ENCODE measurements around the gene ACRBP. TPM values are rescaled to one million over a fixed set of nuclear protein-coding genes. Genes with fewer than 3 reads are reported as not detected.

Gene ACRBP
- total RNA-seq, 2 experiments from 2014 or later = 4.4 to 9.4 TPM

- DNase-seq (ENCODE audit: low spot score) = no peak
- Histone ChIP-seq H3K4me1 (ENCODE audit: insufficient read depth, low read length, poor library complexity, severe bottlenecking) (peaks cover 16% of the 10 kb centered on the region), H3K79me2 (ENCODE audit: insufficient read depth, low read depth, low read length) (peaks cover 6% of the 10 kb centered on the region; the same call in 1 of the 2 replicates), H3K27ac (ENCODE audit: low read depth, low read length, poor library complexity, severe bottlenecking) (no peak overlapping the region), H3K4me3 (ENCODE audit: low read depth, low read length, poor library complexity, severe bottlenecking) (no peak overlapping the region), H2AFZ (ENCODE audit: low read length) (no peak overlapping the region), H3K36me3 (ENCODE audit: insufficient read depth, low read length) (peaks cover 100% of the 10 kb centered on the region), H3K9me3 (ENCODE audit: low read length) (no peaks in the 10 kb centered on the region), H3K4me2 (ENCODE audit: low read length) (no peak overlapping the region), H4K20me1 (ENCODE audit: insufficient read depth, low read length) (no peaks in the 10 kb centered on the region), H3K9me2 (ENCODE audit: insufficient read depth, low read length) (no peaks in the 10 kb centered on the region)
- POLR2A ChIA-PET = interaction anchor here (0.6 kb wide), 1 partner anchor 91 kb away, joined by 5 read pairs; no protein-coding TSS in a partner anchor
- CTCF ChIA-PET (ENCODE audit: unreplicated experiment) = no interaction called here
- intact Hi-C loops (cut with micrococcal nuclease; ENCODE audit: unreplicated experiment) = no loop called here
- TF ChIP-seq EZH2phosphoT487 (IDR thresholded peaks at IDR 0.05; ENCODE audit: borderline replicate concordance, low read depth, low read length) = no peak
- TF ChIP-seq, protein P1, sequence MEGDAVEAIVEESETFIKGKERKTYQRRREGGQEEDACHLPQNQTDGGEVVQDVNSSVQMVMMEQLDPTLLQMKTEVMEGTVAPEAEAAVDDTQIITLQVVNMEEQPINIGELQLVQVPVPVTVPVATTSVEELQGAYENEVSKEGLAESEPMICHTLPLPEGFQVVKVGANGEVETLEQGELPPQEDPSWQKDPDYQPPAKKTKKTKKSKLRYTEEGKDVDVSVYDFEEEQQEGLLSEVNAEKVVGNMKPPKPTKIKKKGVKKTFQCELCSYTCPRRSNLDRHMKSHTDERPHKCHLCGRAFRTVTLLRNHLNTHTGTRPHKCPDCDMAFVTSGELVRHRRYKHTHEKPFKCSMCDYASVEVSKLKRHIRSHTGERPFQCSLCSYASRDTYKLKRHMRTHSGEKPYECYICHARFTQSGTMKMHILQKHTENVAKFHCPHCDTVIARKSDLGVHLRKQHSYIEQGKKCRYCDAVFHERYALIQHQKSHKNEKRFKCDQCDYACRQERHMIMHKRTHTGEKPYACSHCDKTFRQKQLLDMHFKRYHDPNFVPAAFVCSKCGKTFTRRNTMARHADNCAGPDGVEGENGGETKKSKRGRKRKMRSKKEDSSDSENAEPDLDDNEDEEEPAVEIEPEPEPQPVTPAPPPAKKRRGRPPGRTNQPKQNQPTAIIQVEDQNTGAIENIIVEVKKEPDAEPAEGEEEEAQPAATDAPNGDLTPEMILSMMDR (conservative IDR thresholded peaks at IDR 0.05; ENCODE audit: low read length) = no peak
- BruUV-seq (replicated peaks) = no TSS peak
Measured at GRCh38 chr12:6672143-6672542, 24.9 kb upstream of the ACRBP start.

- DNase-seq (ENCODE audit: low spot score) = peak; percentile 68
- POLR2A ChIA-PET = interaction anchor here (1.1 to 1.7 kb wide), 3 partner anchors 12 to 100 kb away, joined by 3 to 10 read pairs (median 4); partner anchors contain the start of gene NOP2
Measured at GRCh38 chr12:6667559-6668210, 20.5 kb upstream of the ACRBP start.

More at GRCh38 chr12:6667559-6668210, 20.5 kb upstream of the ACRBP start:
- Histone ChIP-seq H3K4me2 (ENCODE audit: low read length) (no peak overlapping the region), H3K36me3 (ENCODE audit: insufficient read depth, low read length) (peaks cover 71% of the 10 kb centered on the region), H3K4me1 (ENCODE audit: insufficient read depth, low read length, poor library complexity, severe bottlenecking) (peaks cover 27% of the 10 kb centered on the region), H3K9me3 (ENCODE audit: low read length) (no peaks in the 10 kb centered on the region), H3K79me2 (ENCODE audit: insufficient read depth, low read depth, low read length) (peaks cover under 1% of the 10 kb centered on the region; the same call in 1 of the 2 replicates), H3K4me3 (ENCODE audit: low read depth, low read length, poor library complexity, severe bottlenecking) (no peak overlapping the region), H2AFZ (ENCODE audit: low read length) (no peak overlapping the region), H4K20me1 (ENCODE audit: insufficient read depth, low read length) (no peaks in the 10 kb centered on the region), H3K27ac (ENCODE audit: low read depth, low read length, poor library complexity, severe bottlenecking) (no peak overlapping the region), H3K9me2 (ENCODE audit: insufficient read depth, low read length) (no peaks in the 10 kb centered on the region)
- no peak for TF ChIP-seq EZH2phosphoT487 (IDR thresholded peaks at IDR 0.05; ENCODE audit: borderline replicate concordance, low read depth, low read length)
- TF ChIP-seq, protein P1 (conservative IDR thresholded peaks at IDR 0.05; ENCODE audit: low read length) = peak; percentile 77
- intact Hi-C loops (cut with micrococcal nuclease; ENCODE audit: unreplicated experiment) = loop anchor here (1.0 kb wide), 2 partner anchors 30 to 112 kb away; no protein-coding TSS in a partner anchor
- BruUV-seq (replicated peaks) = no TSS peak
- CTCF ChIA-PET (ENCODE audit: unreplicated experiment) = interaction anchor here (1.0 to 1.3 kb wide), 2 partner anchors 35 to 65 kb away, joined by 3 to 4 read pairs; no protein-coding TSS in a partner anchor

All from OCI-LY7 (cell line).